ENCODE measurements around the gene CENPV.
"Not testable (repeated sequence)": the region's sequence is repeated elsewhere in the genome, so short reads cannot be mapped to it uniquely, and the experiment has no call there.

DNA sequence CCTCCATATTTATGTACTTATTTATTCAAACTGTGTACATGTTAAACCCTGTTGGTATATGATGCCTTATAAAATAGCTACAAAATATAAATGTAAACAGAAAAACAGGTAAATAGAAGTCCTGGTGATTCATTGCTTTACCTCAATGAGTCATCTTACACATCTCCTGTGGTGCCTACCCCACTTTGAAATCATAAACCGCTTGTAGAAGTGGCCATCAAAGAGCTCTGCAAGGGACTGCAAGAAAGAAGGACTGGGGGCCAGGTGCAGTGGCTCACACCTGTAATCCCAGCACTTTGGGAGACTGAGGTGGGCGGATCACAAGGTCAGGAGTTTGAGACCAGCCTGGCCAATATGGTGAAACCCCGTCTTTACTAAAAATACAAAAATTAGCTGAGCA is 57.2 kb downstream of the CENPV start:
- TF ChIP-seq EZH2 (IDR thresholded peaks at IDR 0.05; ENCODE audit: insufficient read depth, low read length): not testable (repeated sequence)
- TF ChIP-seq, protein P1, sequence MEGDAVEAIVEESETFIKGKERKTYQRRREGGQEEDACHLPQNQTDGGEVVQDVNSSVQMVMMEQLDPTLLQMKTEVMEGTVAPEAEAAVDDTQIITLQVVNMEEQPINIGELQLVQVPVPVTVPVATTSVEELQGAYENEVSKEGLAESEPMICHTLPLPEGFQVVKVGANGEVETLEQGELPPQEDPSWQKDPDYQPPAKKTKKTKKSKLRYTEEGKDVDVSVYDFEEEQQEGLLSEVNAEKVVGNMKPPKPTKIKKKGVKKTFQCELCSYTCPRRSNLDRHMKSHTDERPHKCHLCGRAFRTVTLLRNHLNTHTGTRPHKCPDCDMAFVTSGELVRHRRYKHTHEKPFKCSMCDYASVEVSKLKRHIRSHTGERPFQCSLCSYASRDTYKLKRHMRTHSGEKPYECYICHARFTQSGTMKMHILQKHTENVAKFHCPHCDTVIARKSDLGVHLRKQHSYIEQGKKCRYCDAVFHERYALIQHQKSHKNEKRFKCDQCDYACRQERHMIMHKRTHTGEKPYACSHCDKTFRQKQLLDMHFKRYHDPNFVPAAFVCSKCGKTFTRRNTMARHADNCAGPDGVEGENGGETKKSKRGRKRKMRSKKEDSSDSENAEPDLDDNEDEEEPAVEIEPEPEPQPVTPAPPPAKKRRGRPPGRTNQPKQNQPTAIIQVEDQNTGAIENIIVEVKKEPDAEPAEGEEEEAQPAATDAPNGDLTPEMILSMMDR (IDR thresholded peaks at IDR 0.05; ENCODE audit: insufficient read depth, low read depth, low read length): not testable (repeated sequence)
